HG02970 (cell line): ENCODE results near the gene ATXN7L3.

ENCODE experiments used
- ATAC-seq: cut with Tn5 transposase; IDR thresholded peaks from one replicate; pipeline ENCODE4 v1.9.1; 2021; ENCODE audit warnings: mild to moderate bottlenecking, moderate library complexity, moderate number of reproducible peaks; ENCODE audit not compliant: unreplicated experiment, low FRiP score

Gene ATXN7L3

GRCh38 chr17:44202756-44203155 is 3.1 kb upstream of the ATXN7L3 start:
- no peak for ATAC-seq

GRCh38 chr17:44200478-44201155 is 933 bp upstream of the ATXN7L3 start:
- no peak for ATAC-seq

- peak; percentile 14 for ATAC-seq
Observed at GRCh38 chr17:44198721-44199552, 747 bp downstream of the ATXN7L3 start.

GRCh38 chr17:44197980-44198720 is 1.5 kb downstream of the ATXN7L3 start:
- ATAC-seq, result no peak

GRCh38 chr17:44197107-44197506 is 2.6 kb downstream of the ATXN7L3 start:
- no peak for ATAC-seq

- no peak for ATAC-seq
Observed at GRCh38 chr17:44193326-44194084, 6.2 kb downstream of the ATXN7L3 start.

- no peak for ATAC-seq
Observed at GRCh38 chr17:44192750-44193149, 6.9 kb downstream of the ATXN7L3 start.

GRCh38 chr17:44191941-44192496 is 7.7 kb downstream of the ATXN7L3 start:
- ATAC-seq, result no peak

- ATAC-seq, result no peak
Observed at GRCh38 chr17:44191369-44191768, 8.3 kb downstream of the ATXN7L3 start.

GRCh38 chr17:44190481-44190880 is 9.2 kb downstream of the ATXN7L3 start:
- ATAC-seq, result no peak

- ATAC-seq, result no peak
Observed at GRCh38 chr17:44188576-44189403, 10.9 kb downstream of the ATXN7L3 start.

GRCh38 chr17:44187131-44187899 is 12.4 kb downstream of the ATXN7L3 start:
- peak; percentile 44 for ATAC-seq

GRCh38 chr17:44186307-44187130 is 13.2 kb downstream of the ATXN7L3 start, which contains the start of gene TMUB2:
TMUB2 (plus strand) TSS chr17:44186972; CDS start chr17:44187709, 737 bp downstream.
- ATAC-seq, result peak; percentile 92

- no peak for ATAC-seq
Observed at GRCh38 chr17:44184212-44184810, 15.4 kb downstream of the ATXN7L3 start.

- ATAC-seq, result no peak
Observed at GRCh38 chr17:44183024-44183423, 16.7 kb downstream of the ATXN7L3 start.

- no peak for ATAC-seq
Observed at GRCh38 chr17:44178133-44178532, 21.6 kb downstream of the ATXN7L3 start.

- no peak for ATAC-seq
Observed at GRCh38 chr17:44177640-44178039, 22.0 kb downstream of the ATXN7L3 start.
